H9 (cell line): ENCODE data around the gene ERC2. TPM values are rescaled to one million over a fixed set of nuclear protein-coding genes. Genes with fewer than 3 reads are reported as not detected.

Experiments used
- DNase-seq: peaks from one replicate; pipeline ENCODE4 v3.0.0-alpha.2; 2017
- H2AFZ ChIP-seq: one replicate; pipeline ENCODE4 v1.6.1; 2013; ENCODE audit warnings: mild to moderate bottlenecking, low read length, control low read depth, moderate library complexity
- H2AK5ac ChIP-seq: 2 replicates; pipeline ENCODE4 v1.6.1; 2013; ENCODE audit warnings: low read length, control low read depth, mixed read lengths; ENCODE audit not compliant: insufficient read length
- H2BK120ac ChIP-seq: one replicate; pipeline ENCODE4 v1.6.1; 2013; ENCODE audit warnings: low read depth, mild to moderate bottlenecking, low read length, control low read depth, inconsistent platforms; ENCODE audit not compliant: poor library complexity, severe bottlenecking
- H2BK12ac ChIP-seq: 2 replicates; pipeline ENCODE4 v1.6.1; 2013; ENCODE audit warnings: low read length, control low read depth, mixed read lengths, low read depth; ENCODE audit not compliant: insufficient read length
- H2BK15ac ChIP-seq: 2 replicates; pipeline ENCODE4 v1.6.1; 2013; ENCODE audit warnings: low read depth, low read length, control low read depth
- H2BK20ac ChIP-seq: one replicate; pipeline ENCODE4 v1.6.1; 2013; ENCODE audit warnings: low read depth, mild to moderate bottlenecking, low read length, control low read depth, inconsistent platforms; ENCODE audit not compliant: poor library complexity, severe bottlenecking
- H2BK5ac ChIP-seq: 2 replicates; pipeline ENCODE4 v1.6.1; 2013; ENCODE audit warnings: low read length, control low read depth, mixed read lengths; ENCODE audit not compliant: insufficient read length
- H3K14ac ChIP-seq: 2 replicates; pipeline ENCODE4 v1.6.1; 2013; ENCODE audit warnings: low read length, control low read depth; ENCODE audit not compliant: insufficient read depth
- H3K18ac ChIP-seq: 2 replicates; pipeline ENCODE4 v1.6.1; 2013; ENCODE audit warnings: low read depth, mild to moderate bottlenecking, mixed read lengths, low read length, control low read depth; ENCODE audit not compliant: insufficient read length
- H3K23ac ChIP-seq: 2 replicates; pipeline ENCODE4 v1.6.1; 2013; ENCODE audit warnings: low read length, control low read depth, mixed read lengths, low read depth; ENCODE audit not compliant: insufficient read length
- H3K23me2 ChIP-seq: 2 replicates; pipeline ENCODE4 v1.6.1; 2013; ENCODE audit warnings: low read depth, mild to moderate bottlenecking, mixed read lengths, low read length, control low read depth; ENCODE audit not compliant: insufficient read length, poor library complexity, severe bottlenecking
- H3K27ac ChIP-seq: 2 replicates; pipeline ENCODE4 v1.5.1; 2013; ENCODE audit warnings: low read length, control low read depth, mixed read lengths, low read depth; ENCODE audit not compliant: insufficient read length
- H3K27me3 ChIP-seq: 2 replicates; pipeline ENCODE4 v1.6.1; 2013; ENCODE audit warnings: low read length, control low read depth, inconsistent platforms; ENCODE audit not compliant: insufficient read depth
- H3K4ac ChIP-seq: 2 replicates; pipeline ENCODE4 v1.6.1; 2013; ENCODE audit warnings: low read depth, mild to moderate bottlenecking, control low read depth, inconsistent platforms, low read length, moderate library complexity
- H3K4me1 ChIP-seq: 2 replicates; pipeline ENCODE4 v1.6.1; 2013; ENCODE audit warnings: low read length, control low read depth, inconsistent platforms; ENCODE audit not compliant: insufficient read depth
- H3K4me2 ChIP-seq: 2 replicates; pipeline ENCODE4 v1.6.1; 2013; ENCODE audit warnings: low read length, control low read depth, mixed read lengths; ENCODE audit not compliant: insufficient read length, insufficient read depth
- H3K56ac ChIP-seq: 2 replicates; pipeline ENCODE4 v1.6.1; 2013; ENCODE audit warnings: low read depth, mild to moderate bottlenecking, mixed read lengths, low read length, control low read depth; ENCODE audit not compliant: insufficient read length
- H3K79me1 ChIP-seq: 2 replicates; pipeline ENCODE4 v1.6.1; 2013; ENCODE audit warnings: low read depth, mild to moderate bottlenecking, moderate library complexity, low read length, control low read depth, inconsistent platforms; ENCODE audit not compliant: insufficient read depth, poor library complexity, severe bottlenecking
- H3K79me2 ChIP-seq: 2 replicates; pipeline ENCODE4 v1.6.1; 2013; ENCODE audit warnings: low read length, control low read depth, inconsistent platforms; ENCODE audit not compliant: insufficient read depth
- H3K9ac ChIP-seq: 2 replicates; pipeline ENCODE4 v1.6.1; 2013; ENCODE audit warnings: low read length, control low read depth, mixed read lengths; ENCODE audit not compliant: insufficient read length; ENCODE audit errors: extremely low read depth
- H3K9me3 ChIP-seq: one replicate; pipeline ENCODE4 v1.6.1; 2013; ENCODE audit warnings: low read depth, low read length, inconsistent platforms; ENCODE audit not compliant: control insufficient read depth
- H3T11ph ChIP-seq: one replicate; pipeline ENCODE4 v1.6.1; 2013; ENCODE audit warnings: mild to moderate bottlenecking, low read length, control low read depth, inconsistent platforms
- H4K20me1 ChIP-seq: one replicate; pipeline ENCODE4 v1.6.1; 2013; ENCODE audit not compliant: control insufficient read depth, insufficient read length, insufficient read depth
- H4K5ac ChIP-seq: 2 replicates; pipeline ENCODE4 v1.6.1; 2013; ENCODE audit warnings: low read depth, mild to moderate bottlenecking, mixed read lengths, low read length, control low read depth; ENCODE audit not compliant: insufficient read length
- H4K8ac ChIP-seq: replicated peaks from 2 replicates; pipeline ENCODE4 v1.6.1; 2013; ENCODE audit warnings: low read length, control low read depth, mixed read lengths, low read depth; ENCODE audit not compliant: insufficient read length
- H4K91ac ChIP-seq: 2 replicates; pipeline ENCODE4 v1.6.1; 2013; ENCODE audit warnings: low read depth, mild to moderate bottlenecking, moderate library complexity, mixed read lengths, low read length, control low read depth; ENCODE audit not compliant: insufficient read length
- H3K27ac Mint-ChIP-seq, 3 experiments: 2 replicates in 2 of 3; 3 replicates in 1 of 3; pipeline ENCODE4 v1.8.0; 2020 to 2021; ENCODE audit warnings: mixed read lengths in 3 of 3, mild to moderate bottlenecking in 1 of 3, moderate library complexity in 1 of 3
- H3K27me3 Mint-ChIP-seq: 2 replicates; pipeline ENCODE4 v1.8.0; 2021; ENCODE audit warnings: low read depth, mild to moderate bottlenecking, moderate library complexity, mixed read lengths
- H3K36me3 Mint-ChIP-seq, 3 experiments: 2 replicates in 2 of 3; 3 replicates in 1 of 3; pipeline ENCODE4 v1.8.0; 2020 to 2021; ENCODE audit warnings: low read depth in 3 of 3, mixed read lengths in 3 of 3; ENCODE audit not compliant: insufficient read depth in 1 of 3
- H3K4me1 Mint-ChIP-seq, 2 experiments: 2 replicates each; pipeline ENCODE4 v1.8.0; 2020; ENCODE audit warnings: mixed read lengths in 2 of 2
- H3K4me3 Mint-ChIP-seq, 2 experiments: 2 replicates in 1 of 2; 3 replicates in 1 of 2; pipeline ENCODE4 v1.8.0; 2020 to 2021; ENCODE audit warnings: mild to moderate bottlenecking in 2 of 2, mixed read lengths in 2 of 2, moderate library complexity in 1 of 2
- H3K9me3 Mint-ChIP-seq, 2 experiments: 2 replicates in 1 of 2; 3 replicates in 1 of 2; pipeline ENCODE4 v1.8.0; 2020; ENCODE audit warnings: mild to moderate bottlenecking in 2 of 2, mixed read lengths in 2 of 2, moderate library complexity in 1 of 2
- CTCF ChIP-seq: fragments of 200-600 bp; sonication (generic); conservative IDR thresholded peaks from 3 replicates; pipeline ENCODE4 v1.8.0; 2021; ENCODE audit warnings: antibody characterized with exemption, mild to moderate bottlenecking
- WGBS: extraction: QIAGEN DNeasy Blood & Tissue Kit; methylation state at CpG from one replicate; pipeline ENCODE4 v1.1.7; 2013; ENCODE audit warnings: missing lambda C conversion rate, low lambda C conversion rate, mixed read lengths; ENCODE audit not compliant: insufficient read length; ENCODE audit errors: extremely low coverage; 5-methylcytosine and 5-hydroxymethylcytosine counted together
- total RNA-seq: library from RNA; stranded (reverse); gene quantifications from 2 replicates; pipeline ENCODE4 v1.2.1, GENCODE V29; 2021

ERC2 gene
- total RNA-seq, 1 experiment from 2014 or later, result 15.4 TPM

DNA sequence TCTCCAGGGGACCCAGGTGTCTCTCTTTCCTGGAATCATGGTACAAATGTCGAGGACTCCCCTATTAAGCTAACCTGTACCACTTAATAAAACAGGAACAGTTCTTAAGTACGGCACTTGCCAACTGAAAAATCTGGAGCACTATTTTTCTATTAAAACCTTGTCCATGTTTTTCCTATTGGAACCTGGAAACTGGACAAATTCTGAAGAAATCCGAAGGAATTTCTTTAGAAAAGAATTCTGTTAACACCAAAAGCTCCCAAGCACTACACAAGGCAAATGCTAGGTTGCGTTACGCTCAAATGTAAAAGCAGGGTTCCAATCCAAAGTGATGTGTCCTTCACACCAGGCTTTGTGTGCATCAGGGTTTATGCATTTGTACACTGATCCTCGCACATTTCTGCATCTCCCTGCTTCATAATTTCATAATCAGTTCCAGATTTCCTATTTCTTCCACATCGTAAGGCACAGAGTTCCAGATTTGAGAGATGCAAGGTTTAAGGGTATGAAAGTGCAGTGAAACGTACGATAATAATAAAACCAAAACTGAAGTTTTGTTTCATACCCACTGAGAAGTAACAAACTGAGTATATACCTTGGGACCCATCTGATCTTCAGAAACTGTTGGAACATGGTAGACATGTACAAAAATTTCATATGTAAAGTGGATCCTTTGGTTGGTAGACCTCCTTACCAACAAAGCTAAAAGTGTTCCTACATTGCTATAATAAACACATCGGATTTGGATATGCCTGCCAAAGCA lies 849.0 kb downstream of the ERC2 start:
- Histone ChIP-seq H3K4me2 (no peak overlapping the region), H3K56ac (no peak overlapping the region), H3K27ac (no peak overlapping the region), H4K20me1 (no peaks in the 10 kb centered on the region), H3K4me1 (peaks cover 14% of the 10 kb centered on the region; the same call in 1 of the 2 replicates), H3K27me3 (no peaks in the 10 kb centered on the region), H3K23ac (no peak overlapping the region), H2BK120ac (no peak overlapping the region), H4K91ac (no peak overlapping the region), H3K79me1 (no peaks in the 10 kb centered on the region), H3K18ac (no peak overlapping the region), H3K79me2 (no peaks in the 10 kb centered on the region), H3K14ac (no peak overlapping the region), H3T11ph (no peak overlapping the region), H3K9ac (no peak overlapping the region), H2AFZ (no peak overlapping the region), H2BK5ac (no peak overlapping the region), H3K23me2 (no peaks in the 10 kb centered on the region), H2BK20ac (no peak overlapping the region), H2BK12ac (no peak overlapping the region), H4K8ac (no peak overlapping the region), H2AK5ac (no peak overlapping the region), H3K9me3 (no peaks in the 10 kb centered on the region), H4K5ac (no peak overlapping the region), H2BK15ac (no peak overlapping the region), H3K4ac (no peak overlapping the region)
- H3K27ac Mint-ChIP-seq, result no peak overlapping the region
- no peaks in the 10 kb centered on the region for H3K36me3 Mint-ChIP-seq
- peaks cover 41 to 53% of the 10 kb centered on the region in 2 experiments for H3K4me1 Mint-ChIP-seq
- no peak for DNase-seq
- no peak for TF ChIP-seq CTCF
- no CpG with 5 or more reads among the region's 10 CpGs for WGBS
- H3K9me3 Mint-ChIP-seq, result no peaks in the 10 kb centered on the region
- H3K4me3 Mint-ChIP-seq, result no peak overlapping the region
- peaks cover 3% of the 10 kb centered on the region for H3K27me3 Mint-ChIP-seq
